HG02571 (cell line): ENCODE measurements around the gene SEPSECS.
"Not testable (repeated sequence)": the region's sequence is repeated elsewhere in the genome, so short reads cannot be mapped to it uniquely, and the experiment has no call there.

Source experiments
- ATAC-seq: cut with Tn5 transposase; IDR thresholded peaks from one replicate; pipeline ENCODE4 v1.9.1; 2021; ENCODE audit warnings: mild to moderate bottlenecking, moderate library complexity; ENCODE audit not compliant: unreplicated experiment

SEPSECS gene

DNA sequence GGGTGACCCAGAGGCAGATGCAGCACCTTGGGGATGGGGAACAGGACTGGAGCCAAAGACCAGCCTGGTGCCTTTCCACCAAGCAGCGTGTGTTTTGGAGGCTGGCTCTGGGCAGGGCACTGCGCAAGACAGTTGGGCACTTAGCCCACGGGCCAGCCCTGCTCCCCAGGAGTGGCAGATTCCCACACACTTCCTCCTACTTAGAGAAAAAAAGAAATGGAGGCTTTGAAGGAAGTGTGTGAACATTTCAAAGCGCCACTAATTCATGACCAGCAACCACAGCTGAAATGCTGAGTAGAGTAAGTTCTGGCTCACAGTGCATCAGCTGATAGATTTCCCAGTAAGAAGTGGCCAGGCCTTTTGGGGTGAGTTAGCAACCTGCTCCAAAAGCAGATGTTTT lies 74.6 kb downstream of the SEPSECS start:
- ATAC-seq, result no peak

DNA sequence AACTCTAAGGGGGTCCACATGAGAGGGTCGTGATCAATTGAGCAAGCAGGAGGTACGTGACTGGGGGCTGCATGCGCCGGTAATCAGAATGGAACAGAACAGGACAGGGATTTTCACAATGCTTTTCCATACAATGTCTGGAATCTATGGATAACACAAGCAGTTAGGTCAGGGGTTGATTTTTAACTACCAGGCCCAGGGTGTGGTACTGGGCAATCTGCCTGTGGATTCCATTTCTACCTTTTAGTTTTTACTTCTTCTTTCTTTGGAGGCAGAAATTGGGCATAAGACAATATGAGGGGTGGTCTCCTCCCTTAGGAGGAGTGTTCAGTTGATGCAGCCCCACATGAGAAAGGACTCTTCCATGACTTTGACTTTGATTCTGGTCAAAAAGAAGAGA lies 76.8 kb downstream of the SEPSECS start:
- ATAC-seq, result not testable (repeated sequence)

GRCh38 chr4:25081866-25082471 lies 78.3 kb downstream of the SEPSECS start:
- no peak for ATAC-seq

GRCh38 chr4:25080571-25080970 lies 79.7 kb downstream of the SEPSECS start:
- no peak for ATAC-seq

DNA sequence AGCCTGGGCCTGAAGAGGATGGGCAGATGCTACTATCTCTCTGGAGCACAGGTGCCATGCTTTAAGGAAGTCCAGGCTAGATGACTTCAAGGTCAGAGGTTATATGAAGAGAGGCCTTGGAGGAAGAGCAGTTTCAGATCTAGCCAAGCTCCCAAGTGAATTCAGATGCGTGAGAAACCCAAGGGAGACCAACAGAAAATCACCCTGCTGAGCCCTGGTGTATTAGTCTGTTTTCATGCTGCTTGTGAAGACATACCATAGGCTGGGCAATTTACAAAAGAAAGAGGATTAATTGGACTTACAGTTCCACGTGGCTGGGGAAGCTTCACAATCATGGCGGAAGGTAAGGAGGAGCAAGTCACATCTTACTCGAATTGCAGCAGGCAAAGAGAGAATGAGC lies 81.7 kb downstream of the SEPSECS start:
- ATAC-seq, result no peak

DNA sequence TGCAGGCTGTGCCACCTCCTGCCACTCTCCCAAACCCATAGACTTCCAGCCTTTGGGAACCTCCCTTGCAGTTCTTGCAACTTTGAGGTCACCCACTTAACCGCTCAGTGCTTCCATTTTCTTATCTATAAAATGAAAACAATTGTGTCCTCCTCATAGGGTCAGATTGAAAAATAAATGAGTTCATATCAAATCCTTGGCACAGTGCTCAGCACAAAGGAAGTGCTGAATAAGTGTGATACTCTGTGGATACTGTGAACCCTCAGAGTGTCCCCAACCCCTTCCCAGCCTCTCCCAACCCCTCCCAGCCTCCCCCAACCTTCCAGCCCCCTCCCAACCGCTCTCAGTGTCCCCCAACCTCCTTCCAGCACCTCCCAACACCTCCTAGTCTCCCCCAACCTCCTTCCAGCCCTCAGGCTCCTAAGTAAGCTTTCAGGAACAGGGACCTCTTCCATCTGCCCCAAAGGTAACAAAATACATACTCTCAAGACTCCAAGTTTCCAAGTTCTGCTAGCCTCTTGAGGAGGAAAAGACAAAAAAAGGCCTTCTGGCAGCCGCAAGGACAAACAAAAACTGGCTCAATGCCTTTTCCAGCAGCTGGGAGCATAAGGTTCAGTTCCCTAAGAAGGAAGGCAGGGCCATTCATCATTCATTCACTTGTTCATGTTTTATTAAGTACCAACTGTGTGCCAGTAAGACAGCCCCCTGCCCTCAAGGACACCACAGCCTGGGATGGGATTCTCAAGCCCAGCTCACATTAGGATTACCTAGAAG lies 83.4 kb downstream of the SEPSECS start:
- no peak for ATAC-seq

DNA sequence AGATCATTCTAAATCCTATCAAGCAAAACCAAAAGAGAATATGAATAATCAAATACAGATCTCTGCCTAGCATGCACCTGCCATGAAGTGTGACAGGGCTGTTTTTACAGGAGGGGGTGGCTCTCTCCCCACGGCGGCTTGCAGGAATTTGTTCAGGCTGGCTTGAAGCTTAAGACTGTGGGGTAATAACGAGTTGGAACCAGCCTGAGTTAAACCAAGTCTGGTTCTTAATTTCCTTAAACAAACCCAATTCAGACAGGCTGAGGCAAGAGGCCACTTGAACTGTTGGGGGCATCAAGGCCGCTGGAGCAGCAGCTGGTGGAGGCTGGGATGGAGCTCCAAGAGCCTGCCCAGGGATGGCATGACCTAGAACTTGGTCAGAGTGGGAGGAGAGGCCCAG lies 84.4 kb downstream of the SEPSECS start:
- no peak for ATAC-seq

DNA sequence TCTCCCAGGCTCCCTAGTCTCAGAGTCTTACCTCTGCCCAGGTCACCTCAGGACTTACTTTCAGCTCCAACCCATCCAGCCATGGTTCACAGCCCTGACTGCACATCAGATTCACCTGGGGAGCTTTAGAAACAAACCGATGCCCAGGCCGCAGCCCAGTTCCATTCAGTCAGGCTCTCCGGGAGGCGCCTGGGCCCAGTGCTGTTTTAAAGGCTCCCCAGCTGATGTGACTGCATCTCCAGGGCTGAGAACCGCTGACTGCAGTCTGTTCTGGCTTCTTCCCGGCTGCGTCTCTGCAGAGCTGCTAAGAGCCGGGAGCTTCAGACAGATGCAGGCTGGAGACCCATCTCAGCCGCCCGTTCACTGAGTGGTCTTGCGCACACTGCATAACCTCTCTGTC lies 85.1 kb downstream of the SEPSECS start:
- ATAC-seq, result no peak

GRCh38 chr4:25070545-25070944 lies 89.7 kb downstream of the SEPSECS start:
- no peak for ATAC-seq
